Mesothelial cell of epicardium (in vitro differentiated cells): Measurements from ENCODE around the gene KCNQ5. TPM values are rescaled to one million over a fixed set of nuclear protein-coding genes. Genes with fewer than 3 reads are reported as not detected.
"Not testable (repeated sequence)": the region's sequence is repeated elsewhere in the genome, so short reads cannot be mapped to it uniquely, and the experiment has no call there.

Experiments used
- DNase-seq, 2 experiments: peaks; one replicate each; pipeline ENCODE4 v3.0.0; 2021; ENCODE audit warnings: low spot score in 2 of 2; ENCODE audit not compliant: unreplicated experiment in 2 of 2
- H3K27ac Mint-ChIP-seq: 2 replicates; pipeline ENCODE4 v1.8.0; 2021; ENCODE audit warnings: mixed read lengths
- H3K27me3 Mint-ChIP-seq: 2 replicates; pipeline ENCODE4 v1.8.0; 2021; ENCODE audit warnings: low read depth, mixed read lengths
- H3K36me3 Mint-ChIP-seq: 2 replicates; pipeline ENCODE4 v1.8.0; 2021; ENCODE audit warnings: mixed read lengths
- H3K4me1 Mint-ChIP-seq: 2 replicates; pipeline ENCODE4 v1.8.0; 2021; ENCODE audit warnings: mixed read lengths
- H3K4me3 Mint-ChIP-seq: 2 replicates; pipeline ENCODE4 v1.8.0; 2021; ENCODE audit warnings: mild to moderate bottlenecking, moderate library complexity, mixed read lengths
- H3K9me3 Mint-ChIP-seq: 2 replicates; pipeline ENCODE4 v1.8.0; 2021; ENCODE audit warnings: mixed read lengths
- total RNA-seq: library from RNA; stranded (reverse); gene quantifications from 3 replicates; pipeline ENCODE4 v1.2.1, GENCODE V29; 2021
- TF ChIP-seq, protein P1 (sequence below): fragments of 200-600 bp; sonication (generic); IDR thresholded peaks from one replicate; pipeline ENCODE4 v1.5.0; 2021; ENCODE audit warnings: antibody characterized with exemption; ENCODE audit not compliant: unreplicated experiment

The KCNQ5 gene
- total RNA-seq, 1 donor from 2014 or later, result 4.8 TPM

- Mint-ChIP-seq H3K4me1 (peaks cover 4% of the 10 kb centered on the region), H3K27me3 (peaks cover 13% of the 10 kb centered on the region), H3K27ac (no peak overlapping the region), H3K4me3 (peak overlapping the region; percentile 13), H3K9me3 (no peaks in the 10 kb centered on the region), H3K36me3 (no peaks in the 10 kb centered on the region)
- DNase-seq, result no peak
- TF ChIP-seq, protein P1, sequence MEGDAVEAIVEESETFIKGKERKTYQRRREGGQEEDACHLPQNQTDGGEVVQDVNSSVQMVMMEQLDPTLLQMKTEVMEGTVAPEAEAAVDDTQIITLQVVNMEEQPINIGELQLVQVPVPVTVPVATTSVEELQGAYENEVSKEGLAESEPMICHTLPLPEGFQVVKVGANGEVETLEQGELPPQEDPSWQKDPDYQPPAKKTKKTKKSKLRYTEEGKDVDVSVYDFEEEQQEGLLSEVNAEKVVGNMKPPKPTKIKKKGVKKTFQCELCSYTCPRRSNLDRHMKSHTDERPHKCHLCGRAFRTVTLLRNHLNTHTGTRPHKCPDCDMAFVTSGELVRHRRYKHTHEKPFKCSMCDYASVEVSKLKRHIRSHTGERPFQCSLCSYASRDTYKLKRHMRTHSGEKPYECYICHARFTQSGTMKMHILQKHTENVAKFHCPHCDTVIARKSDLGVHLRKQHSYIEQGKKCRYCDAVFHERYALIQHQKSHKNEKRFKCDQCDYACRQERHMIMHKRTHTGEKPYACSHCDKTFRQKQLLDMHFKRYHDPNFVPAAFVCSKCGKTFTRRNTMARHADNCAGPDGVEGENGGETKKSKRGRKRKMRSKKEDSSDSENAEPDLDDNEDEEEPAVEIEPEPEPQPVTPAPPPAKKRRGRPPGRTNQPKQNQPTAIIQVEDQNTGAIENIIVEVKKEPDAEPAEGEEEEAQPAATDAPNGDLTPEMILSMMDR, result peak; percentile 78
Measured at GRCh38 chr6:73180763-73181619, 559.1 kb downstream of the KCNQ5 start.

DNA sequence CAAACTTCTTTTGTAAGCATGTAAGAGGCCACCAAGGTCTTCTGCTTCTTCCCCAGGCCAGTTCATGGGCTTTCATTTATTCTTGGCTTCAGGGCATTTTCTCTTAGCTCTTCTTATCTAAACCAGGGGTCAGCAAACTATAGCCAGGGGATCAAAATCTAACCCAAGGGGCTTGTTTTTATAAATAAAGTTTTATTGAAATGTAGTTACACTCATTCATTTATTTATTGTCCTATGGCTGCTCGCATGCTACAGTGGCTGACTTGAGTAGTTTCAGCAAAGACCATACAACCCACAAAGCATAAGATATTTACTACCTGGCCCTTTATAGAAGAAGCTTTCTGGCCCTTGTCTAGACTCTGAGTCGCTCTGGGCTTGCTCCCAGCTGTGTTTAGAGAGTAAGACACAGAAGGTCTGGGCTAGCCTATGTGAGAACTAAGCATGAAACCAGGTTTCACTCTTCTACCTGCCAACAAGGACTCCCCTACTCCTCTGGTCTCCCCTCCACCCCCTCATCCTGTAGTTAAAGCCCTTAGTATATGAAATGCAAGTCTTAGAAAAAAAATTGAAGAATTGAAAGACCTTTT lies 560.2 kb downstream of the KCNQ5 start:
- Mint-ChIP-seq H3K4me1 (peaks cover 4% of the 10 kb centered on the region), H3K9me3 (no peaks in the 10 kb centered on the region), H3K36me3 (no peaks in the 10 kb centered on the region), H3K4me3 (no peak overlapping the region), H3K27me3 (peaks cover 13% of the 10 kb centered on the region), H3K27ac (no peak overlapping the region)
- no peak for DNase-seq
- TF ChIP-seq, protein P1, result no peak

DNA sequence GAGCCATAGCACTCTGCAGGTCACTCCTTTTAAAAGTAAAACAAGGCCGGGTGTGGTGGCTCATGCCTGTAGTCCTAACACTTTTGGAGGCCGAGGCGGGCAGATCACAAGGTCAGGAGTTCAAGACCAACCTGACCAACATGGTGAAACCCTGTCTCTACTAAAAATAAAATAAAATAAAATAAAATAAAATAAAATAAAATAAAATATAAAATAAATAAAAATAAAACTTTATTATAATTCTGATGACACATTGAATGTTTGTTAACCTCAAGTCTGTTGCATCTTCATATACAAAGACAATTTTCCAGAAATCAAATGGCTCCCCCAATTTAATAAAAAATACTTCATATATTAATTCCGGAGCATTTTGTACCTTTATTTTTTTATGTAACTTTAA lies 571.4 kb downstream of the KCNQ5 start:
- not testable (repeated sequence) for H3K27me3 Mint-ChIP-seq, H3K4me1 Mint-ChIP-seq, H3K4me3 Mint-ChIP-seq, H3K9me3 Mint-ChIP-seq, DNase-seq, H3K27ac Mint-ChIP-seq, H3K36me3 Mint-ChIP-seq

- no peaks in the 10 kb centered on the region for H3K27me3 Mint-ChIP-seq
- H3K9me3 Mint-ChIP-seq, result no peaks in the 10 kb centered on the region
- TF ChIP-seq, protein P1, result no peak
- H3K27ac Mint-ChIP-seq, result no peak overlapping the region
- DNase-seq, result no peak
- H3K36me3 Mint-ChIP-seq, result no peaks in the 10 kb centered on the region
- no peak overlapping the region for H3K4me3 Mint-ChIP-seq
- no peaks in the 10 kb centered on the region for H3K4me1 Mint-ChIP-seq
Measured at GRCh38 chr6:73194744-73195143, 572.9 kb downstream of the KCNQ5 start.

GRCh38 chr6:73200247-73200646 lies 578.4 kb downstream of the KCNQ5 start:
- H3K9me3 Mint-ChIP-seq, result no peaks in the 10 kb centered on the region
- H3K4me3 Mint-ChIP-seq, result no peak overlapping the region
- H3K36me3 Mint-ChIP-seq, result no peaks in the 10 kb centered on the region
- H3K27ac Mint-ChIP-seq, result no peak overlapping the region
- H3K27me3 Mint-ChIP-seq, result no peaks in the 10 kb centered on the region
- H3K4me1 Mint-ChIP-seq, result no peaks in the 10 kb centered on the region
- no peak for DNase-seq
- TF ChIP-seq, protein P1, result no peak

- Mint-ChIP-seq H3K9me3 (no peaks in the 10 kb centered on the region), H3K27ac (no peak overlapping the region), H3K36me3 (no peaks in the 10 kb centered on the region), H3K4me1 (no peaks in the 10 kb centered on the region), H3K27me3 (no peaks in the 10 kb centered on the region), H3K4me3 (no peak overlapping the region)
- DNase-seq, result no peak
- TF ChIP-seq, protein P1, result no peak
Measured at GRCh38 chr6:73200735-73201134, 578.9 kb downstream of the KCNQ5 start.
